HG03159 (cell line): ENCODE measurements around the gene DMD.

ENCODE experiments used
- ATAC-seq: cut with Tn5 transposase; IDR thresholded peaks from one replicate; pipeline ENCODE4 v1.9.1; 2021; ENCODE audit warnings: mild to moderate bottlenecking, moderate library complexity; ENCODE audit not compliant: unreplicated experiment

Gene DMD

DNA sequence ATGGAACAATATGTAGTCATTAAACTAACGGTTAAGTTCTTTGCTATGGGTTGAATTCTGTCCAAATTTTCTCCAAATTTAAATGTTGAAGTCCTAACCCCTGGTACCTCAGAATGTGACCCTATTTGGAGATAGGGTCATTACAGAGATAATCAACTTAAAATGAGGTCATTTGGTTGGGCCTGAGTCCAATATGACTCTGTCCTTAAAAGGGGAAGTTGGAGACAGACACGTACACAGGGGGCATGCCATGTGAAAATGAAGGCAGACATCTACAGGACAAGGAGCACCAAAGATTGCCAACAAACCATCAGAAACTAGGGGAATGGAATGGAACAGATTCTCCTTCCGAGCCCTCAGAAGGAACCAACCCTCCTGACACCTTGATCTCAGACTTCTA is 1647.6 kb downstream of the DMD start:
- ATAC-seq: no peak

DNA sequence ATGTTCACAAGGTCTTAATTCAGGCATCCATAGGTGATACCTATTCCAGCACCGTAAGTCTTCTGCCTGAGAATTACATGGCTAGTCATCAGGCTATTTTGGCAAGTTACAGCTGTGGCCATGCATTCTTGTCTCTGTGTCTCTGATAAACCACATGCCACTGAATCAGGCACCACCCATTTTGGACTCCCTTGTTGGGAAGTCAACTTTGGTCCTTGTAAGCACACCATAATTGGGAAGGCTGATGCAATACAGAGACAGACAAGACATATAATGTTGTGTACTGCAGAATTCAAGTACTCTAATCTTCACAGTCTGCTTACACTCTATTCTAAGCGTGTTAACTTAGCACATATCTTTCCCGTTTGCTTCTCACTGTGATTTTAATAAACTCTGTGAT is 1655.8 kb downstream of the DMD start:
- no peak for ATAC-seq

DNA sequence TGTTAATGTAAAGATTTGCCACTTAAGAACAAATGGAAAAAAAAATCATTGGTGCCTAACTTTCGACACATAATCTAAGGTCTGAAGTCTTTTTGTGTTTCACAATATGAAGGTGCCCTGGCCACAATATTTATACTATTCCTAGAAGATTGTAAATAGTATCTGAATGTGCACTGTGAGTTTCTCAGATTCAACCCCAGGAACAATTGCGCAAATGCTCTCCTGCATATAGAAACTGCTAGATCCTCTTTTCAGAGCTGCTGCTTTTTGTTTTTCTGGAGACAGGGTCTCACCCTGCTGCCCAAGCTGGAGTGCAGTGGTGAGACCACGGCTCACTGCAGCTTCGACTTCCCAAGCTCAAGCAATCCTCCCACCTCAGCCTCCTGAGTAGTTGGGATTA is 1659.4 kb downstream of the DMD start:
- ATAC-seq: no peak

DNA sequence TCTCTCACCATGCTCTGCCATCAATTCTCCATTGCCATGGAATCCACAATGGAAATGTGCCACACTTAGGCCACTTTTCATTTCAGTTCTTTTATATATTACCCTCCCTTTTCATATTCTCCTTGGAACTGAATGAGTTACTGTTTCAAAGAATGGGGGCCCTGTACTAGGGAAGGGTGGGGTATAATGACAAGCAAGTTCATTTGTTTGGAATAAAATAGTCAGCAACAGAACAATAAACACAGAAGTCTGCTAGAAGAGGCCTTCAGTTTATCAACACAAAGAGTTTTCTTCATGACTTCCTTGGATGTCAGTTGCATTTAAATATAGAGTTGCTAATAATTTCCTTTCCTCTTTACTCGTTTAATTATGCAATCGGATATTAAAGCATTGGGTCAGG is 1661.2 kb downstream of the DMD start:
- no peak for ATAC-seq

DNA sequence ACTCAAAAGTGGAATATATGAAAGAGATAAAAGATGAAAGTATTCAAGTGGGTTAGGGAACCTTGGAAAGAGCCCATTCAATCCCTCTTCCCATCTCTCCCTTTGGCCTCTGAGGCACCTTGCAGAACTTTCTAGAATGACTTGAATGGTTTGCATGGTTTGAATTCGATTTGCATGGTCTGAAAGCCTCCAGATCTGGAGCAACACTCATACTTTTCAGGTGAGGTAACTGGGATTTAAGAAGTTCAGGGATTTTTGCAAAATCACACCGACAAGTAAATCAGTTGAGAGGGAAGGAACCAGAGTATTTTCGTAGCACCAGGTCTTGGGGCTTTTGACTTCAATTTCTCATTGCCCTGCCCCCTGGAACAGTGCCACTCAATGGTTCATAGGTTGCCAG is 1663.5 kb downstream of the DMD start:
- ATAC-seq: no peak

DNA sequence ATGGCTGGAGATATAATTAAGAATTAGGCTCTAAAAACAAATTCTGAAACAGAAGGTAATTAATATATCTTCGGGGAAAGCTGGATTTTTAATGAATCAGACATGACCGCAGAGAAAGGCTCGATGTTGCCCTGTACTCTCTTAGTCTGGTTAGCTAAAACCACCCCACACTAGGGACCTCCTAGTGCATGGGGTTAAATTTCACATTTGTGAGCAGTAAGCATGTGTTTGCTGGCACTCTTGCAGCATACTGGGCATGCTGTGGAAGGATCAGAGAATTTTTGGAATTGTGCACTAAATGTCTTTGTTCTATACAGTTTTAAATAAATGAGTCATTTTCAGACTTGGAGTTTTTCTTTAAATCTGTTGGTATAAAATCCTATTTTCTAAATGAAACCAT is 1663.9 kb downstream of the DMD start:
- ATAC-seq: no peak

DNA sequence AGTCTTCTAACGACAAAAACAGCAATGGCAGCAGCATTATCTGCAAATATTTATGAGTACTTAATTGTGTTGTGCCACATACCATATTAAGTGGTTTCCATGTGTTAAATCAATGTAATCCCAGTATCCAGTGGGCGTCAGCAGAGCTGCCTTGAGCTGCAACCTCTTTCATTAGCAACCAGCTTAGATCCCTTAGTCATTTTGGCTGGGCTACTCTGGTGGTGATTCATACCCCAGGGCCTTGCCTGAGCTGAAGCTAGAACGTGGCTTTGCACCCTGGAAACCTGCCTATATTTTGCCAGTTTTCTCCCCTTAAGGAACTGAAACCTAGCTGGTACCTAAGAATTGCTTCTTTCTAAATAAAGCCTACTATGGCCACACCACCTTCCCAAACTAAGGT is 1665.2 kb downstream of the DMD start:
- no peak for ATAC-seq

DNA sequence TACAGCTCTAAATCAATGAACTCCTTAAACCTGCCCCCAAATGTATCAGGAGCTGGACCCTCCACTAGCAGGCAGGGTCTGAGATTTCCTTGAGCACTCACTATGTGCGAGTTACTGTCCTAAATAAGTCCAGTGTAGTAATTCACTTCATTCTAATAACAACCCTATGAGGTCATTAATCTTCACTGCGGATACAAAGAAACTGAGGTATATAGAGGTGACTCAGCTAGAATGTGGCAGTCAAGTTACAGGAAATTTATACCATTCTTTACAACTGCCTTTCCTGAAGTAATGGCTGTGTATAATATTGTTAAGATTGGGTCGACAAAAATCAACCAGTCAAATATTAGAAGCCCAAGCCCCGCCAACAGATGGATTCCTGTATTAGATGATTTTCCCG is 1665.6 kb downstream of the DMD start:
- no peak for ATAC-seq

DNA sequence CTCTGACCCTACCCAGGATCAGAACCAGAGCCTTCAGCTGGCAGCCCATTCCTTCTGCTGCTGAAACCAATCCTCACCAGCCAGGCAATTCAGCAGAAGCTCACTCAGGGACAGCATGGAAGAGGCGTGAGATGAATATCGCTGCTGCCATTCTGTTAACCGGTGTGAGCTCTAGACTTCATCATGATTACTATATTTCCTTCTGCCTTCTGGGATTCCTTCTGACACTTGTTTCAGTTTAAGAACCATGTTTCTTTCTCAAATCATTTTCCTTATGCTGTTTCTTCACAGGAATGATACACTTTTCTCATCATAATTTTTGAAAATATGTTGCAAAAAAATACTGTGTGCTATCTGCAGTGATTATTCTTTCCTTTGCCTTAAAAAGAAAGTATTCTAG is 1666.2 kb downstream of the DMD start:
- no peak for ATAC-seq

DNA sequence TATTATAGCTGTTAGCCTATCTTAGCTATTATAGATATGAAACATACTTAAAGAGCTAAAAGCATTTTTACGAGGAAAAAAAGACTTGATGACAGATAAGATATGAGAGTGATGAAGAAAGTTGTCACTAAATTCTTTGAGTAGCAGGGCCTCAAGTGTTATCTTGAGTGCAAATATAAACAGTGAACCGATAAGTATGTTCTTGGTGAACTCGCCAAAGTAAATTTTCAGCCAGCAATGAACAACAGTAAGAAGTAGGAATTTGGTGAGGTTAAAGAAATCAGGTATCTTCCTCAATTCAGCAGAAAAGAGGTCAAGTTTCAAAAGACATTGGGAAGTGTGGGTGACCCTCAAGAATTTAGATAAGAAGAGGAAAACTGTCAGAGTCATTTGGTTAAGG is 1667.7 kb downstream of the DMD start:
- ATAC-seq: no peak

DNA sequence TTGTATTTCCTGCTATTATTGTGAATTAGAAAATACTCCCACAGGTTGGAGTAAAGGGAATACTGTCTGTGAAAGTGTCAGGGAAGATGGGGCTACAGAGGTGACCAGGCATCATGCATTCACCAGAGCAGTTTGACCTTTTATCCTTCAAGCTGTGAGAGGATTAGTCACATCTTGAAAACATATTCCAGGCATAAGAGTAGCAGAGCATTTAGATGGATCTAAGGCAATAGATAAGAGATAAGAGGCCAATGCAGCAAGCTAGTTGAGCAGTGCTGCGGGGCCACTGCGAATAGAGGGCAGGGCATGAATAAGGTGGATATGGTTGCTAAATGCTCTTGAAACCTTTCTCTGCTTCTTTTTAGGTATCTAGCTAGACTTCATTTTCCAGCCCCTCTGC is 1668.8 kb downstream of the DMD start:
- no peak for ATAC-seq

DNA sequence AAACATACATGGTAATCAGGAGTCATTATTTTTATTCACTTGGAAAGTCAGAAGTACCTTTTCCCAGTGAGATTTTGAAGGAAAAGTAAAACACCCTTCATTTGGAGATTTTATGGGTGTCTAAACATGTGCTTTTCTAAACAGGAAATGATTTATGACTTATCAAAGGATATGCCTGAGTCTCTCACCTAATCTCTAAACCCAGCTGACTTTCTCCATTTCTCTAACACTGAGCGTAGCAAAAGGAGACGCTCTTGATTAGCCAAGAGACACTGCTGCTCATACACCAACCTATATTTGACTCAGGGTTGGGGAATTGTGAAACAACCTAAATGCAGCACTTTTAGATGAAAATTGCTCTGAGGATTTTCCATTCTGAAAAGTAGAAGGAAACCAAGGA is 1671.0 kb downstream of the DMD start:
- ATAC-seq: no peak

DNA sequence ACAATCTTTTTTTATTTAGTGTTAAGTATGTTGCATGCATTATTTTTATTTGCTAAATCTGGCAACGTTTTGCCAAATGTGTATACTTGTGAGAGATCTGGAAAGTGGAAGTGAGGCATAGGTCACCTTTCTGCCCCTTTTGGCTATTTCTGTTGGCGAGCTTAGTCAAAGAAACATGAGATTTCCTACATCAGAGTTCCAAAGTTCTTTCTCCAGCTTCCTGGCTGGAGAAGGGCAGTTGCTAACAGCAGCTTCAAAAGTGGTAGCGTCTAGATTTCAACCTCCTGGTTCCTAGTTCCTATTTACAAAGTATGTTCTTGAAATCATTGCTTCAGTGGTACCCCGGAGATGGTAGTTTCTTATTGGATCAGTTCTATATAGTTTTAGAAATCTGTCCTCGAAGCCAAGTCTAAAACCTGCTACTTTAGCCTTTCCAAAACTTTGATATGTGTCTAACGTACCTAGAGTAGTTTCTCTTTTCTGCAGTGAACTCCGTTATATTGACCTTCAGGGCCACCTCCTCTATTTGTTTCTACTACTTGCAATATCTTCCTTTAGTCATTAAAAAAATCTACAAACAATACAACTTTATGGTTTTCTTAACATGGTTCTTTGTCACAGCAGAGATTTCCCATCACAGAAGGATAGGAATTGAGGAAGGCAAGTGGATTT is 1683.8 kb downstream of the DMD start:
- no peak for ATAC-seq

DNA sequence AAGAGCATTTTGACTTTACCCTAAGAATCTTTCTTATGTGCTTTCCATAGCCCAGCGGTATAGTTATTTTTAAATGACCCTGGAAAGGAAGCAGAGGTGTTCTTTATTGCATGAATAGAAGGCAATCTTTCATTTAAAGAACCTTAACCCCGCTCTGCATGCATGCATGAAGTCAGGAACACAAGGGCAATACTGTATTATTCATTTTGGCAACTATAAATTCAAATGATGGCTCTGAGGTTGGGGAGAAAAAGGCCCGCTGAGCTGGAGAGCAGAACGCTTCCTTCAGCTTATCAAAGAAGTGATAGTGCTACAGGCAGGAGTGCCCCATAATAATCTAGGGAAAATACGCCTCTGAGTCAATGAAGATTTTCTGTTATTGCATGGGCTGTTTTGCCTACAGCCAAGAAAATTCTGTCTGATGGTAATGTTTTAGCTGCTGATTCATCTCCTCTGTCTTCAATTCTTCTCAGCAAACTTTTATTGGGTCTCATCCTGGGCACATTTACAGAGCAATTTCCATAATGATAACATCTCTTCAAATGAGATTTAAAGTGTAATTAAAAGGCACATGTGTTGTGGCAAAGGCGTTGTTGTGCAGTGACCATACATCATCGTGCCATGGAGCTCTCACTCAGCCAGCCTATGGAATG is 1687.3 kb downstream of the DMD start:
- ATAC-seq: no peak

DNA sequence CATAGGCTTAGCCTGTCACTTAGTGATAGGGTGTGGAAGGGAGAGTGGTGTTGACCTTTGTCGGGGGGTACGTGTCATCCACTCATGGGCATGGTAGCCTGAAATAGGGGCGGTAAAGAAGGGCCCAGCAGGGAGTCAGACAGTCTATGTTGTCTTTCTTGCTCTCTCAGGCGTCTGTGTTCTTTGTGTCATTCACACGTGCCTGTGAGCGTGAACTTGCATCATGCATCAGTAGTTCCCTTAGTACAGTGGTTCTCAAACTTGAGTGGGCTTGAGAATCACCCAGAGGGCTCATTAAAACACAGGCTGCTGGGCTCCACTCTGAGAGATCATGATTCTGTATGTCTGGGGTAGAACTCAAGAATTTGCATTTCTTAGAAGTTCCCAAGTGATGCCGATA is 1688.6 kb downstream of the DMD start:
- no peak for ATAC-seq

DNA sequence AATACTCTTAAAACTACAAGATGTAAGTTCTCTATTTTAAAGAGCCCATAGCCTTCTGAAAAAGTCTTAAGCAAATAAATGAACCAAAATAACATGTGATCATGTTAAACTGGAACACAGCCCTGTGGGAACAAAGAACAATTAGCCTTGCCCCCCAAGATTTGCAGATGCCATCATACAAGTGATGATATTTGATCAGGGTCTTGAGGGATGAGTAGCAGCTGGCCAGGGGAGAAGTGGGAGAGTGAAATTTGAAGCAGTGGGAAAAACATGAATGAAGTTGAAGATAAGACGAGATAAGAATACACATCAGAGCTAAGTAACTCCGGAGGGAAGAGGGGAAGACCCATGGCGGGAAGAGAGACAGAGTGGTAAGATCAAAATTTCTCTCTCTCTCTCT is 1689.4 kb downstream of the DMD start:
- no peak for ATAC-seq

DNA sequence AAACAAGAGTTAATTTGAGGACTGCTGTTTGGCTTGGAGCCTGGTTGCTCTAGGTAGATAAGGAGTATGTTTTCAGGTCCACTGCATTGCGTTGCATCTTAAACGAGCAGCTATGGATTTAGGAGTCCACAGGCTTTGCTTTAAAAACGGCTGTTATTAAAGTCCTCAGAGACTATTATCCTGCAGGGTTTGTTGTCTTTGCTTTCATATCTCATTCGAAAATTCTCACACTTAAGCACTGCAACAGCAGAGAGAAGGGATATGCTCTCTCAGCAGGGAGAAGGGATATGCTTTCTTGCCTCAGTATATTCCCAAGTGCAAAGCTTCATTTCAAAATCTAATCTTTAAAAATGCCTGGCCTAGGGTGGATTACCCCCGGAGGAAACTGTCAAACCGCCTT is 1694.8 kb downstream of the DMD start:
- ATAC-seq: no peak

DNA sequence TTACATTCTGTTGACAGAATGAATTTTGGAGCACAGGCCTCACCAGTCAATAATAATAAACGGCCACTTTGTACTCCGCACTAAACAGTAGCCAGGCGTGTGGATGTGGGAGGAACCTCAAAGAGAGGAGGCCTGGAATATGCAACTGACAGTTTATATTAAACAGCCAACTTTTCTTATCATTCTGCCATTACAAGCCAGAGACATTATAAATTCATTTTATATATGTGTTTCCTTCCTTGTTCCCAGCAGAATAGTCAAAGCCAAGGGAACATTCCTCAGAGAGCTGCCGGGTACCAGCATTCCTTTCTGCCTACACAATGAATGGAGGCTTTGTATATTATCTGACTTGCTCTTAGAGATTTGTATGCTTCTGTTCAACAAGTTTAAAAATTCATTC is 1703.0 kb downstream of the DMD start:
- ATAC-seq: no peak

DNA sequence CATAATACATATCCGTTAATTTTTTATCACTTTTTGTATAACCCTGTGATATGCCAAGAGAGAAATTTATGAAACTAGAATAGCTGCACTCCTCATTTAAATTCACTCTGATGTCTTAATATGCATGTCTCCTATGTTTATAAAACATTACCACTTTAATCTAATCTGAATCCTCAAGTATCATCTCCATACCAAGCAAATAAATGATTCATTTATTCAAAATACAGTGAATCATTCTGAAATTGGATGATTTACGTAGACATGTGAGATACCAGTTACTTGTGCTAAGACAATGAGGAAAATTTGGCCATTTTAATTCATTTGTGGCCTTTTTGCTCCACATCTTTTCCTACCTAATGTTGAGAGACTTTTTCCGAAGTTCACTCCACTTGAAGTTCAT is 1704.4 kb downstream of the DMD start:
- no peak for ATAC-seq

DNA sequence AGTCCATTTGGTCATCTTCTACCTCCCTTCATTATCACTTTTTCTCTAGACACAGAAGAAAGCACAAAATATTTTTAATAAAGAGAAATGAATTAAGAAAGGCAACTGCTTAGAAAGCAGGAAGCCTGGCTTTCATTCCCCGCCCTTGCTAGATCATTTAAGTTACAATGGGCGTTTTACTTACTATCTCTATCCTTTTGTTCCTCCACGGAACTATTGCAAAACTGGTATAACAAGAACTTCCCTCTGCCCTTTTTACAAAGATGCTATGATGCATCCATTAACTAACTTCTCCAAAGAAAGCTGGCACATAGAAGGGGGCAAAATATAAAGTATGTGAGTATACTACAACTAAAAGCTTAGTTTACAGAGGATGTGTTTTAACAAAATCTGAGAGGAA is 1705.0 kb downstream of the DMD start:
- no peak for ATAC-seq

DNA sequence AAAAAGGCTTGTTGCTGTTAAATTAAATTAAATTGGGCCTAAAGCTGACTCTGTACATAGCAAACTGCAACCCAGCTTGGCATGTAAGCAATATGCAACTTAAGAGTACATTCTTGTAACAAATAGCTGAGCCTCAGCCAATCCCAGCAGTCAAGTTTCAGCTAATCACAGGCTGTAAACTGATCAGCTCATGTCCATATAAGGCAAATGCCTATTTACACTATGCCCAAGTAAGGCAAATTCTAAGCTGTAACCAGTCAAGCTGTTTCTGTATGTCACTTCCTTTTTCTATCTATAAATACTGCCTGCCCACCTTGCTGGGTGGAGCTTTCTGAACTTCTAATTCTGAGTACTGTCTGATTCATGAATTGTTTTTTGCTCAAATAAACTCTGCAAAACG is 1710.4 kb downstream of the DMD start:
- no peak for ATAC-seq

DNA sequence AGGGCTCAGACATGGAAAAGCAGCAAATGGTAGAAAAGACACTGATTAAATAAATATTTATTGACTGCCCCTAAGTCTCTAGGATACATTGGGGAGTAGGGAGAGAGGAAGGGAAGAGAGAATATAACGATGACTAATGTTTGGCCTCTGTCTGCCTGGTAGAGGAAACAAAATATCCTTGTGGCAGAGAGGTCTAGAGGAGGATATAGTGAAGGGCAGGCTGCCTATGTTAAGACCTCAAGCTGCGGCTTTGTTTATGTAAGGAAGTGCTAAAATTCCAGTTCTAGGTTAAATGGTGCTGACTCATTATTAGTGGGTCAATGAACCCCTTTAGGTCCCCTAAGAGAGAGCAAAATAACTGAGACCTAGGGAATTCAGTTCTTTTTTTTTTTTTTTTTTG is 1712.2 kb downstream of the DMD start:
- no peak for ATAC-seq

DNA sequence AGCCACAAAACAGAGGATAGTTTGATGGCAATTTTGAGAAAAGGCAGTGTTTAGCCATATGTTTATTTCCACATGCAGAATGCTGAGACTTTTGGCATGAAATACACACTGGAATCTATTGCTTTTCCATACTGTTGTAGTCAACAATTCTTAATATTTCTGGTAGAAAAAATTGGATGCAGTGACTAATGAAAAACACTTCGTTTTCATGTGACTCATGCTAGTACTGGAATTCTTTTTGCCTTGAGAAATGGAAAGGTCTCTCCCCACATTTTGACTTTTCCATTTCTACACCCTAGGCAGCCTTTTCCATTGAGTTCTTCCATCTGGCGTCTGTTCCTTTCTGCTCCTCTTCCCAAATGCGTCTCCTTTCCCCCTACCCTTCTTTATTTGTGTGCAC is 1714.3 kb downstream of the DMD start:
- ATAC-seq: no peak
